Suprapubic skin (tissue), 4 donors: ENCODE data around the gene CD1E. TPM values are rescaled to one million over a fixed set of nuclear protein-coding genes. Genes with fewer than 3 reads are reported as not detected.
"Not testable (repeated sequence)": the region's sequence is repeated elsewhere in the genome, so short reads cannot be mapped to it uniquely, and the experiment has no call there.

Experiments
- DNase-seq, 2 donors: peaks; one replicate each; pipeline ENCODE4 v3.0.0-alpha.2; 2019; ENCODE audit warnings: low spot score in 2 of 2
- H3K27ac ChIP-seq: fragments of 200-600 bp; sonication (generic); one replicate; pipeline ENCODE4 v1.5.1; 2019
- H3K27me3 ChIP-seq: fragments of 200-600 bp; sonication (generic); one replicate; pipeline ENCODE4 v1.5.1; 2019
- H3K36me3 ChIP-seq: fragments of 200-600 bp; sonication (generic); one replicate; pipeline ENCODE4 v1.5.1; 2019
- H3K4me1 ChIP-seq: fragments of 200-600 bp; sonication (generic); one replicate; pipeline ENCODE4 v1.5.1; 2019
- H3K4me3 ChIP-seq: fragments of 200-600 bp; sonication (generic); one replicate; pipeline ENCODE4 v1.5.1; 2019; ENCODE audit warnings: mild to moderate bottlenecking
- H3K9me3 ChIP-seq: fragments of 200-600 bp; sonication (generic); one replicate; pipeline ENCODE4 v1.5.1; 2019
- CTCF ChIP-seq, 2 donors: fragments of 200-600 bp in 1 of 2; fragments of 450-650 bp in 1 of 2; sonication (generic) in 1 of 2; IDR thresholded peaks; one replicate each; pipeline ENCODE4 v1.5.1; 2016 to 2019; ENCODE audit warnings: antibody characterized with exemption in 2 of 2, mild to moderate bottlenecking in 1 of 2, moderate library complexity in 1 of 2
- EP300 ChIP-seq: sonication (generic); formaldehyde crosslinking; IDR thresholded peaks from one replicate; pipeline ENCODE4 v1.6.1; 2017; ENCODE audit warnings: antibody characterized with exemption
- POLR2A ChIP-seq, 2 donors: fragments of 450-650 bp; IDR thresholded peaks; one replicate each; pipeline ENCODE4 v1.6.1; 2017; ENCODE audit warnings: antibody characterized with exemption in 2 of 2, mild to moderate bottlenecking in 2 of 2, moderate library complexity in 2 of 2
- POLR2AphosphoS5 ChIP-seq, 3 donors: sonication (generic); formaldehyde crosslinking; IDR thresholded peaks; one replicate each; pipeline ENCODE4 v1.6.1; 2017; ENCODE audit warnings: antibody characterized with exemption in 3 of 3
- WGBS: methylation state at CpG from one replicate; pipeline ENCODE4 v1.1.5; 2018; 5-methylcytosine and 5-hydroxymethylcytosine counted together
- total RNA-seq, 4 donors: library from RNA; depleted of rRNA; stranded (reverse); fragments of >200 nt; gene quantifications; one replicate each; pipeline ENCODE4 v1.1.0, GENCODE V29; 2016

The CD1E gene
- total RNA-seq, 4 donors from 2014 or later = 4.9 to 10.5 (median 9.4) TPM

- Histone ChIP-seq H3K4me3 (no peak overlapping the region), H3K27me3 (no peaks in the 10 kb centered on the region), H3K36me3 (no peaks in the 10 kb centered on the region), H3K9me3 (no peaks in the 10 kb centered on the region), H3K4me1 (no peaks in the 10 kb centered on the region), H3K27ac (no peak overlapping the region)
- no peak for DNase-seq
- 88% methylated on average over 1 of the region's 1 CpG for WGBS
- no peak for TF ChIP-seq POLR2A (IDR thresholded peaks at IDR 0.05)
- no peak for TF ChIP-seq EP300
- no peak for TF ChIP-seq POLR2AphosphoS5 (IDR thresholded peaks at IDR 0.05)
- TF ChIP-seq CTCF (IDR thresholded peaks at IDR 0.05) = no peak
Measured at GRCh38 chr1:158362941-158363340, 9.2 kb downstream of the CD1E start.

GRCh38 chr1:158366783-158367182 is 13.1 kb downstream of the CD1E start:
- Histone ChIP-seq H3K4me3 (no peak overlapping the region), H3K9me3 (no peaks in the 10 kb centered on the region), H3K27ac (no peak overlapping the region), H3K36me3 (no peaks in the 10 kb centered on the region), H3K4me1 (no peaks in the 10 kb centered on the region), H3K27me3 (no peaks in the 10 kb centered on the region)
- TF ChIP-seq POLR2A (IDR thresholded peaks at IDR 0.05) = no peak
- no peak for TF ChIP-seq CTCF (IDR thresholded peaks at IDR 0.05)
- TF ChIP-seq POLR2AphosphoS5 (IDR thresholded peaks at IDR 0.05) = no peak
- no peak for TF ChIP-seq EP300
- DNase-seq = no peak

- H3K27ac ChIP-seq = no peak overlapping the region
- no peaks in the 10 kb centered on the region for H3K4me1 ChIP-seq
- peaks cover 9% of the 10 kb centered on the region for H3K9me3 ChIP-seq
- no peak overlapping the region for H3K4me3 ChIP-seq
- no peaks in the 10 kb centered on the region for H3K36me3 ChIP-seq
- WGBS = 81% methylated on average over 6 of the region's 6 CpGs
- DNase-seq = no peak
- no peaks in the 10 kb centered on the region for H3K27me3 ChIP-seq
- TF ChIP-seq POLR2A (IDR thresholded peaks at IDR 0.05) = no peak
- TF ChIP-seq EP300 = no peak
- no peak for TF ChIP-seq CTCF (IDR thresholded peaks at IDR 0.05)
- no peak for TF ChIP-seq POLR2AphosphoS5 (IDR thresholded peaks at IDR 0.05)
Measured at GRCh38 chr1:158371188-158371953, 17.7 kb downstream of the CD1E start.

- H3K27ac ChIP-seq, H3K9me3 ChIP-seq, H3K4me3 ChIP-seq, H3K36me3 ChIP-seq, H3K27me3 ChIP-seq, H3K4me1 ChIP-seq, DNase-seq: not testable (repeated sequence)
- 100% methylated on average over 6 of the region's 25 CpGs for WGBS
Measured at GRCh38 chr1:158374101-158374500, 20.4 kb downstream of the CD1E start.

GRCh38 chr1:158374860-158375259 is 21.2 kb downstream of the CD1E start:
- H3K27ac ChIP-seq = no peak overlapping the region
- no peak overlapping the region for H3K4me3 ChIP-seq
- no peaks in the 10 kb centered on the region for H3K4me1 ChIP-seq
- H3K36me3 ChIP-seq = no peaks in the 10 kb centered on the region
- 91% methylated on average over 1 of the region's 1 CpG for WGBS
- no peaks in the 10 kb centered on the region for H3K27me3 ChIP-seq
- H3K9me3 ChIP-seq = peaks cover 9% of the 10 kb centered on the region
- DNase-seq = no peak
- TF ChIP-seq CTCF (IDR thresholded peaks at IDR 0.05) = no peak
- no peak for TF ChIP-seq POLR2A (IDR thresholded peaks at IDR 0.05)
- no peak for TF ChIP-seq POLR2AphosphoS5 (IDR thresholded peaks at IDR 0.05)
- TF ChIP-seq EP300 = no peak

GRCh38 chr1:158390331-158390730 is 36.6 kb downstream of the CD1E start:
- no peak for DNase-seq
- H3K4me3 ChIP-seq = no peak overlapping the region
- no peak overlapping the region for H3K27ac ChIP-seq
- no peaks in the 10 kb centered on the region for H3K36me3 ChIP-seq
- TF ChIP-seq POLR2A (IDR thresholded peaks at IDR 0.05) (no peak), EP300 (no peak), POLR2AphosphoS5 (IDR thresholded peaks at IDR 0.05) (no peak), CTCF (IDR thresholded peaks at IDR 0.05) (no peak)
- no peaks in the 10 kb centered on the region for H3K4me1 ChIP-seq
- H3K27me3 ChIP-seq = no peaks in the 10 kb centered on the region
- 49% methylated on average over 1 of the region's 1 CpG for WGBS
- no peaks in the 10 kb centered on the region for H3K9me3 ChIP-seq
